Dermis microvascular lymphatic vessel endothelial cell (primary cell): ENCODE results near the gene ENPP7. TPM values are rescaled to one million over a fixed set of nuclear protein-coding genes. Genes with fewer than 3 reads are reported as not detected.
A peak's percentile ranks its signal among the peaks of the same experiment; 100 is the strongest.

Source experiments
- DNase-seq, 2 donors: peaks; one replicate each; pipeline versions ENCODE4 v3.0.0 to v3.0.0-alpha.2; 2010; ENCODE audit warnings: low read depth in 2 of 2
- total RNA-seq: library from RNA; depleted of rRNA; stranded (reverse); fragments of >200 nt; gene quantifications from 2 replicates; pipeline ENCODE4 v1.2.1, GENCODE V29; 2014

The ENPP7 gene
- total RNA-seq, 1 donor from 2014 or later, result not detected

DNA sequence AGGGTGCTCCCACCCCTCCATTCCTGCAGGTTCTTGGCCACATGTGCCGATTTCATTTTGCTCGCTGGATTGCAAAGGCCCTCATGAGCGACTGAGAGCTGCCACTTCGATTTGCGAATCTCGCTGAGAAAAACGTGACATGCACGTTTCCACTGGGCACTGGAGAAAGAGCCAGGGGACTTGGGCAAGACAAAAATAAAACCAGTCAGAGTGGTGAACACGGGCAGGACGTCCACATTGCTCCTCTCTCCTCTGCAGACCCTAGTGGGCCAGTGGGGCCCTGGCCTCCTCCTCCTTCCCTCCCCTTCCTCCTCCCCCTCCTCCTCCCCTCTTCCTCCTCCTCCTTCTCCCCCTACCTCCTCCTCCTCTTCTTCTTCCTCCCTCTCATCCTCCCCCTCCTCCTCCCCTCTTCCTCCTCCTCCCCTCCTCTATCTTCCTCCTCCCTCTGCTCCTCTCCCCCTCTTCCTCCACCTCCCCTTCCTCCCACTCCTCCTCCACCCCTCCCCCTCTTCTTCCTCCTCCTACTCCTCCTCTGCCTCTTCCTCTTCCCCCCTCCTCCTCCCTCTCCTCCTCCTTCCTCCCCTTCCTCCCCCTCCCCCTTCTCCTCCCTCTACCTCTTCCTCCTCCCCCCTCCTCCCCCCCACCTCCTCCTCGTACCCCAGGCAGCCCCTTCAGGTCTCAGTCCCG is 28.1 kb upstream of the ENPP7 start:
- no peak for DNase-seq

GRCh38 chr17:79704691-79705090 is 26.1 kb upstream of the ENPP7 start:
- DNase-seq, result no peak

DNA sequence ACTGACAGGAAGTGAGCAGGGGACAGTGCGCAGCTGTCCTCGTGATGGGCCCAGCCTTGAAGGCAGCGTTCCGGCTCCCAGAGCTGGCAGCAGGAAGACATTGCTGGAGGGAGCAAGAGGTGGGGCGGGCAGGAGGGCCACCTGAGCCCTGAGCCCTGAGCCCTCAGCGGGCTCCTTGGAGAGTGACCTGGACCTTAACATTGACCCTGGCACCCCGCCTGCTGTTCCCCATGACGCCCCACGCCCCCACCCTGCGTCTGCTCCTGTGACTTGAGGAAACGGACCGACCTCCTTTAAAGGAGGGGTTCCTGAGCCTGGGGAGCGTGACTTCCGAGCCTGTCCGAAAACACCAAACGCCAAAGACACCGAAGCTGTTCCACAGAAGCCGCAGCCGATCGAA is 25.1 kb upstream of the ENPP7 start:
- no peak for DNase-seq

- DNase-seq, result no peak
These were observed 23.6 kb upstream of the ENPP7 start for GRCh38 chr17:79706931-79707850.

- DNase-seq, result peak; percentile 16 to 42
These were observed 22.5 kb upstream of the ENPP7 start for GRCh38 chr17:79707931-79708891.

DNA sequence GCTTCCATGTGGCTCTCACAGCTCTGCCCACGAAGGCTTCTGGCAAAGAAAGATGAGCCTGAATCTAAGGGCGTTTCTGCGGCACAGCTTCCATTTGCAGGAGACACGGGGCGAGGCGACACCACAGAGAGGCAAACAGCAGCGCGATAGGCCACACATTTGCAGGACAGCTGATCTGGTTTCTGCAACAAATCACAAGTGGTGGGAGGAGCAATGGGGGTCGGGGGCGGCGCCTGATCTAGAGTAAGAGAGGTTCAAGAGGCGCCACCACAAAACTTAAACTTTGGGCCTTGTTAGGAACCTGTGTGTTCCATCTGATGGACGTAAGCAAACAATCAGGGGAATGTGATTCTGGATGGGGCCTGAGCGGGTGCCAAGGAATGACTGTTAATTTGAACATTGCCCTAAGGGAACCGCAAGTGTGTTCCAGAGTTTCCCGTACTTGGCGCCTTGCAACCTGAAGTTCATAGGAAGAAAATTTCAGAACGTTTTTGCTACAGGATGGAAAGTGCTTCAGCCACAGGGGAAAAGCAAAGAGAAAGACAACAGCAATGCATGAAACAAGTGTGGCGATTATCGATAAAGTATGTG is 18.9 kb upstream of the ENPP7 start:
- no peak for DNase-seq

GRCh38 chr17:79713391-79713790 is 17.4 kb upstream of the ENPP7 start:
- no peak for DNase-seq

- no peak for DNase-seq
These were observed 16.3 kb upstream of the ENPP7 start for GRCh38 chr17:79714176-79715097.

DNA sequence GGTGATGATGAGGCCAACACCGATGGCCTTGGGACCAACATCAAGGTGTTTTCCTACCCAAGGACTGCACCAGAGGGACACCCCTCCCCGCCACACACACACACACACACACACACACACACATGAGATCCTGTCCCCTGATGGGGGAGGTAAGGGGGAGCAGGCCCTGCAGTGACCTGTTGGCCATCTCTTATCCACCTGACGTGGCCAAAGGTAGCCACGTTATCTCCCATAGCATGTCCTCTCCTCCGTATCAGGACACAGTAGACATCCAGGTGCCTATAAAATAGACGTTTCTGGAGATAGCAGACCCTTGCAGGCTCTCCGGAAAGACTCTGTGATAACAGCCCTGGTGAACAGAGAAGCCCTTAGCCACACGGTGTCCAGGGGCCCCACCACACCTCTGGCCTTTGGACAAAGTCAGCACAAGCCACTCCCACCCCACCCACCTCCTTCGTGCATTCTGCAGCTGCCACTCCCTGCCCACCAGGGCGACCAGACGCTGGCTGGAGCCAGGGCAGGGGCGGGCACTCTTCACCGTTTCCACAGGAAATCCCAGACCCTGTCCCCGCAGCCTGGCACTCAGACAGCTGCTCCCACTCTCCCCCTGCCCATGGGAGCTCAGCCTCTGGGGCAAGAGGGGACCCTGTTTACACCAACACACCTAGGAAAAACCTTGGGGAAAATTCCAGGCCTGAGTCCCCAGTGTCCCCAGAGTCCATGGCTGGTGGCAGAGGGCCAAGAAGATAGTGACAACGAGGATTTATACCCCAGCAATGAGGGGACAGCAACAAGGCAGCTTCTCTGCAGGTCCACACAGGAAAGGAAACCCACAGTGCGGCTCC is 15.4 kb upstream of the ENPP7 start:
- no peak for DNase-seq

- no peak for DNase-seq
These were observed 14.6 kb upstream of the ENPP7 start for GRCh38 chr17:79715943-79716797.

DNA sequence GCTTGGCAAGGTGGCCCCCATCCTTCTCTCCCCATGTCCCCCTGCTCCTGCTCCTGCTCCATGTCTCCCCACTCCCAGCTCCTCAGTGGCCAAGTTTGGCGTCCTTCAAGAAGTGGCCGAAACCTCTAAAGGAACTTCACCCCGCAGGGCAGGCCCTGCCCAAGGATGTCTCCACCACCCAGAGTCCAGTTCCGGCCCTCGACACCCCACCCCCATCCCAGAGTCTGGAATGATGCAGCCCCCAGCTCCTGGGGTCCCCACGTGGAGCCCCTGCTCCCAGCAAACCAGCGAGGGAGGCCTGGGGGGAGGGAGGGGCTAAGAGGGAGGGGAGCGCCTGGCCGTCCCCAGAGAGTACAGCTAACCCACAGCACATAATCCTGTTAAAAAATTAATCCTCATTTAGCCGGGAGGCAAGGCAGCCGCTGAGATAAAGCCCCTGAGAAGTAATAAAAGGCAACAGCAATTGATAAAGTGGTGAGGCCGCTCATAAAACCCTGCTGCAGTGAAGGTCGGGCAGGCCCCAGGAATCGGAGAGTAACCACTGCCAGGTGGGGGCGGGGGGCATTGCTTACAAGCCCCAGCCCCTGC is 9.9 kb upstream of the ENPP7 start:
- DNase-seq, result no peak

GRCh38 chr17:79721993-79722671 is 8.6 kb upstream of the ENPP7 start:
- peak in 1 of 2 donors; percentile 19 for DNase-seq

DNA sequence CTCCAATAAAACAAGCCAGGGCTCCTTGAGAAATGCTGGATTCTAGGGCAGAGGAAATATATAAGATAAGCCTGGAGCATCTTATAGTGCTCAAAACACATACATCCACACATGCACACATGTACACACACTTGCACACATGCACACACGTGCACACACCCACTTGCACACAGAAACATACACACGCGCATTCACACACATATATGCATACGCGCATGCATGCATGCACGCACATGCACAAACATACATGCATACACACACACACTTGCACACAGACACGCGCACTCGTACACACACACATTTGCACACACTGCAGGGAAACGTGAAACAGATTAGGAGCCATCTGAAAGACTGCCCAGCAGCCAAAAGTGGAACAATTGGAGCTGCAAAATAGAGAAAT is 8.0 kb upstream of the ENPP7 start:
- DNase-seq, result no peak

DNA sequence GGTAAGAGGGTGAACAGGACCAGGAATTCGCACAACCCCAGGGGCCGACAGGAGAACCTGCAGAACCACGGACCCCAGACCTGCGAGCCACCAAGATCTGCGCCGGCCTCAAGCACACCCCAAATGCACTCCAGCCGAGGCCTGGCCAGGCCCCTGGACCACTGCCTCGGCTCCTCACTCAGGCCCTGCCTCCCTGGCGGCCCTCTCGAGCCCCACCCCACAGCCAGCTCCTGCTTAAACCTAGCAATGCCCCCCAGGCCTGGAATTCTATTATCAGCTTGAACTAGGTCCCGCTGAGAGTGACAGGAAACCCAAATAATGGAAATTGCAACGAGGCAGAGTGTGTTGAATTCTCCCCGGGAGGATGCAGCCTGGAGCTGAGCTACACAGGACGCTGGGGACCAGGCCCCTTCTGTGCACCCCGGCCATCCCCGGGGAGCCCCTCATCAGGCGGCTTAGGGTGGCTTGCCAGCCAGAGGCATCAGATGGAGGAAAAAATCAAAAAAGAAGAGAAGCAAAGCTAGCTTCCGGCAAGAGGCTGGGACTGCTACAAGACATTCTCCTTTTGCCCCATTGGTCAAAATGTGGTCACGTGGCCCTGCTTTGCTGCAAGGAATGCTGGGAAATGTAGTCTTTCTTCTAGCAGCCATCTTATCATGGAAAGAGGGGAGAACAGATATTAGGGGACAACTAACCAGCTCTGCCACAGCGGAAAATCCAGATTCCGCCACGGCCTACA is 2.4 kb upstream of the ENPP7 start:
- DNase-seq, result peak; percentile 78 to 83

DNA sequence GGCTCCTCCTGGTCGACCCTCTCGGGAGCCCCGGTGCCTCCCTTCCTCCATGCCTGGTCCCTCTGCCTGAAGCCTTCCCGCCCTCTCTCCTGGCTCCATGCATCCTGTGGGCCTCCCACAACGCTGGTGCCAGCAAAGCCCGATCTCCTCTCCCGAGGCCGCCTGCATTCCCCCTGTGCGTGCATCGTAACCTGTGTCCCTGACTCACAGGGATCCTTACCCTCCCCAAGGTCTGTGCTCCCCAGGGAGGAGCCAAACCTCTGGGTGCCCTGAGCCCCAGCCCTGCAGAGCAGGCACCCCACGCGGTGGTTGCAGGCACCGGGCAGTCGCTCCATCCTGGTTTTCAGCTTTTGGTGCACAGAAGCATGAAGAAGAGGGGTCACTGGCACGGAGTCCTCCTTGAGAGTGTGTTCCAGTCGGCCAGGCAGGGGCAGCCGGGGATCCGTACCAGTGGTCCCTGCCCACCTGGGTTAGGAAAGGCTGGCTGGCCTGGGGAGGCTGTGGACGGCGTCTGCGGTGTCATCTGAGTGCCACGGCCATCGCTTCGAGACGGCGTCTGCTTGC is 1.8 kb upstream of the ENPP7 start:
- DNase-seq, result no peak

DNA sequence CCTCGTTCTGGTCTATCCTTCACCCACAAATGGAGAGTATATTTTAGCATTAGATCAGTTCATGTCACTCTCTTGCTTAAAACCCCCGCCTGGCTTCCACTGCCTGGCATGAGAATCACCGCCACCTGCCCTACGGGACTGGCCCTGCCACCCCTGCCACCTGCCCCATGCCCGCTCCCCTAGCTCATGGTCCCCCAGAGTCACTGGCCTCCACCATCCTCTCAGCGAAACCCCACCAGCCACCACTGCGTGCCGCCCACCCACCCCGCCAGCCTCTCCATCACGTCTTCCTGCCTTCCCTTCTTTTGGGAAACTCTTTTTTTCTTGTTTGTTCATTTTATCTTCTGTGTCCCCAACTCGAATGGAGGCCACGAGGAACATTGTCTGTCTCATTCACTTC is 982 bp upstream of the ENPP7 start:
- DNase-seq, result no peak
